HepG2 (cell line): ENCODE results near the gene ODAD4. TPM values are rescaled to one million over a fixed set of nuclear protein-coding genes. Genes with fewer than 3 reads are reported as not detected.

Source experiments
- AHDC1 ChIP-seq: sonication (generic); formaldehyde crosslinking; IDR thresholded peaks from 2 replicates; pipeline ENCODE4 v1.5.1; 2020; ENCODE audit warnings: mild to moderate bottlenecking, missing genetic modification reagents, borderline replicate concordance
- FOXP1 ChIP-seq, 2 experiments: fragments of 450-650 bp in 1 of 2; IDR thresholded peaks; 2 replicates each; pipeline ENCODE4 v1.6.1; 2017 to 2018; ENCODE audit warnings: antibody characterized with exemption in 1 of 2
- HBP1 ChIP-seq: IDR thresholded peaks from 2 replicates; pipeline ENCODE4 v1.6.1; 2016; ENCODE audit warnings: low read depth, control low read depth
- IKZF4 ChIP-seq: sonication (generic); formaldehyde crosslinking; IDR thresholded peaks from 2 replicates; pipeline ENCODE4 v1.5.1; 2020; ENCODE audit warnings: borderline replicate concordance, mild to moderate bottlenecking, low read depth, missing genetic modification reagents; ENCODE audit errors: not compliant biosample characterization
- KLF13 ChIP-seq: sonication (generic); formaldehyde crosslinking; IDR thresholded peaks from 2 replicates; pipeline ENCODE4 v1.4.0; 2020; ENCODE audit warnings: mild to moderate bottlenecking, missing genetic modification reagents
- MBD4 ChIP-seq: IDR thresholded peaks from 2 replicates; pipeline ENCODE4 v1.6.1; 2012; ENCODE audit warnings: low read length, inconsistent platforms, borderline replicate concordance
- MTF2 ChIP-seq: sonication (generic); formaldehyde crosslinking; IDR thresholded peaks from 2 replicates; pipeline ENCODE4 v1.5.0; 2020; ENCODE audit warnings: missing genetic modification reagents, borderline replicate concordance
- RBFOX2 ChIP-seq: fragments of 200-400 bp; formaldehyde crosslinking; IDR thresholded peaks from 2 replicates; pipeline ENCODE4 v1.6.1; 2017; ENCODE audit warnings: low read depth, mild to moderate bottlenecking, low read length
- RELA ChIP-seq: sonication (generic); formaldehyde crosslinking; IDR thresholded peaks from 2 replicates; pipeline ENCODE4 v1.4.0; 2020; ENCODE audit warnings: missing genetic modification reagents
- SRSF4 ChIP-seq: fragments of 200-400 bp; formaldehyde crosslinking; IDR thresholded peaks from one replicate; pipeline ENCODE4 v1.6.1; 2018; ENCODE audit warnings: mild to moderate bottlenecking, low read depth, low read length, moderate library complexity; ENCODE audit not compliant: poor library complexity, severe bottlenecking
- ZBTB3 ChIP-seq: sonication (generic); formaldehyde crosslinking; IDR thresholded peaks from 2 replicates; pipeline ENCODE4 v1.4.0; 2020; ENCODE audit warnings: low read depth, mild to moderate bottlenecking, moderate library complexity, missing genetic modification reagents, borderline replicate concordance
- ZEB1 ChIP-seq: IDR thresholded peaks from 2 replicates; pipeline ENCODE4 v1.6.1; 2012; ENCODE audit warnings: mild to moderate bottlenecking, low read depth, inconsistent platforms; ENCODE audit not compliant: insufficient replicate concordance
- ZIK1 ChIP-seq: sonication (generic); formaldehyde crosslinking; IDR thresholded peaks from 2 replicates; pipeline ENCODE4 v1.5.0; 2020; ENCODE audit warnings: mild to moderate bottlenecking, low read depth, missing genetic modification reagents, borderline replicate concordance
- ZNF143 ChIP-seq: sonication (generic); formaldehyde crosslinking; IDR thresholded peaks from 2 replicates; pipeline ENCODE4 v1.4.0; 2020; ENCODE audit warnings: missing genetic modification reagents
- ZNF205 ChIP-seq: IDR thresholded peaks from 2 replicates; pipeline ENCODE4 v1.6.1; 2018; ENCODE audit warnings: missing biosample characterization, missing genetic modification reagents
- ZNF335 ChIP-seq: sonication (generic); formaldehyde crosslinking; IDR thresholded peaks from 2 replicates; pipeline ENCODE4 v1.4.0; 2020; ENCODE audit warnings: missing genetic modification reagents
- ZNF503 ChIP-seq: sonication (generic); formaldehyde crosslinking; IDR thresholded peaks from 2 replicates; pipeline ENCODE4 v1.4.0; 2020; ENCODE audit warnings: missing genetic modification reagents
- ZNF549 ChIP-seq: sonication (generic); formaldehyde crosslinking; IDR thresholded peaks from 2 replicates; pipeline ENCODE4 v1.5.0; 2020; ENCODE audit warnings: missing genetic modification reagents
- ZNF792 ChIP-seq: IDR thresholded peaks from 2 replicates; pipeline ENCODE4 v1.6.1; 2016
- polyA plus RNA-seq, 8 experiments: library from polyadenylated mRNA; depleted of rRNA in 3 of 8; stranded (reverse) in 7 of 8; unstranded in 1 of 8; fragments of >200 nt; fragmentation: Illumina TruSeq in 4 of 8; extraction: Trizol in 4 of 8; gene quantifications; 2 replicates each; pipeline versions ENCODE4 v1.2.1 to v1.2.3, GENCODE V29; 2011 to 2016; ENCODE audit warnings: low read depth in 4 of 8, missing spikeins in 1 of 8, mixed read lengths in 1 of 8; ENCODE audit not compliant: insufficient read depth in 1 of 8
- total RNA-seq, 5 experiments: library from RNA; depleted of rRNA; stranded (reverse); fragments of >200 nt; fragmentation: Illumina TruSeq; extraction: Trizol; gene quantifications; 2 replicates each; pipeline ENCODE4 v1.2.3, GENCODE V29; 2016; ENCODE audit warnings: low read depth in 1 of 5

The ODAD4 gene
- total and polyA plus RNA-seq, 2 of the 13 experiments (the other 11 are each of a cell fraction or from before 2014, with no cell fraction given): 0.48 to 0.53 TPM

GRCh38 chr17:41891135-41892020 is 39.0 kb upstream of the ODAD4 start (continued):
- TF ChIP-seq SRSF4 (no peak), ZNF335 (CRISPR knock-in tag) (no peak), ZEB1 (no peak), IKZF4 (CRISPR knock-in tag) (no peak), ZNF792 (CRISPR knock-in tag) (no peak), ZNF205 (CRISPR knock-in tag) (no peak), ZIK1 (CRISPR knock-in tag) (no peak), RBFOX2 (no peak), MBD4 (no peak), RELA (no peak), HBP1 (no peak), ZNF549 (CRISPR knock-in tag) (no peak), ZNF143 (CRISPR knock-in tag) (no peak), AHDC1 (peak; percentile 45; the same call in 1 of the 2 replicates), ZBTB3 (no peak), MTF2 (no peak), FOXP1 (IDR thresholded peaks at IDR 0.05) (no peak), FOXP1 (CRISPR knock-in tag; IDR thresholded peaks at IDR 0.05) (peak; percentile 61; the same call in 1 of the 2 replicates), ZNF503 (CRISPR knock-in tag) (no peak), KLF13 (no peak)
